ENCODE data around the gene RBMS3. TPM values are rescaled to one million over a fixed set of nuclear protein-coding genes. Genes with fewer than 3 reads are reported as not detected.

RBMS3 gene
- total and polyA plus RNA-seq, 2 of the 8 experiments (the other 6 are each of a cell fraction or from before 2014, with no cell fraction given): 3.7 to 6.9 TPM

DNA sequence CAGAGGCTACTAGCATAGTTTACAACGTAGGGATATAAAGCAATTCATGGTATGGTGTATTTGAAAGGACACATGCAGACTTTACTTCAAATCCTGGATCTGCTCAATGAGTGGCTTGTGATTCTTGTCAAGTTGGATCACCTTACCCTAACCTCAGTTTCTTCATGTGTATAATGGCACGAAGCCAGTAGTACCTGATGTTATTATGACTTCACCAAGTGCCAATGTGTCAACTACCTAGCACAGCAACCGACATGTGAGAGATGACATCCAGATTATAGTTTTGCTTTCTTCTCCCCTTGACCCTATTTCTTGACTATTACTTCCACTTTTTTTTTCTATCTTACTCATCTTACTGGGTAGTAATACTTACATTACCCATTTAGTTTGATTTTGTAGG is 304.5 kb downstream of the RBMS3 start:
- 88% methylated on average over 3 of the region's 3 CpGs; no CpG with 5 or more reads in 1 of the 2 experiments for WGBS, 2 experiments (ENCODE audit: extremely low coverage in 1 of 2, insufficient coverage in 1 of 2, insufficient read length in 1 of 2, insufficient replicate concordance in 2 of 2, low coverage in 1 of 2, low lambda C conversion rate in 2 of 2, missing lambda C conversion rate in 1 of 2)
- Histone ChIP-seq H3K9ac (replicated peaks in 1 of 4; ENCODE audit: extremely low read depth in 1 of 4, low read depth in 3 of 4, low read length in 3 of 4) (no peak overlapping the region), H4K5ac (ENCODE audit: insufficient read length, low read depth, low read length) (no peak overlapping the region), H3K18ac (ENCODE audit: extremely low read depth, low read length) (no peak overlapping the region), H2BK15ac (ENCODE audit: low read length) (no peak overlapping the region), H4K91ac (replicated peaks; ENCODE audit: insufficient read length, low read length) (no peak overlapping the region), H2AFZ (ENCODE audit: low read length) (no peak overlapping the region), H3K36me3 (ENCODE audit: control insufficient read depth in 2 of 4, insufficient read depth in 4 of 4, low read length in 3 of 4) (no peaks in the 10 kb centered on the region), H3K23me2 (ENCODE audit: low read depth, low read length) (no peaks in the 10 kb centered on the region), H2BK20ac (ENCODE audit: low read length) (no peak overlapping the region), H3K27ac (ENCODE audit: low read depth, low read length) (no peak overlapping the region), H2BK120ac (replicated peaks; ENCODE audit: low read depth, low read length) (no peak overlapping the region), H3K4me1 (replicated peaks in 1 of 4; ENCODE audit: control insufficient read depth in 3 of 4, insufficient read depth in 4 of 4, low read length in 3 of 4) (no peaks in the 10 kb centered on the region), H4K20me1 (replicated peaks in 1 of 2; ENCODE audit: control insufficient read depth in 1 of 2, insufficient read depth in 2 of 2, low read length in 2 of 2) (no peaks in the 10 kb centered on the region), H3K14ac (ENCODE audit: insufficient read length) (no peak overlapping the region), H3K4ac (replicated peaks; ENCODE audit: insufficient read length, low read depth, low read length) (no peak overlapping the region), H3K27me3 (replicated peaks in 1 of 4; ENCODE audit: control insufficient read depth in 3 of 4, extremely low read depth in 1 of 4, insufficient read depth in 3 of 4, low read length in 3 of 4) (no peaks in the 10 kb centered on the region), H2BK5ac (ENCODE audit: low read depth, low read length) (no peak overlapping the region), H2BK12ac (ENCODE audit: low read depth, low read length) (no peak overlapping the region), H3K56ac (replicated peaks; ENCODE audit: insufficient read length, low read depth, low read length) (no peak overlapping the region), H3K23ac (ENCODE audit: insufficient read length) (no peak overlapping the region), H3K9me3 (ENCODE audit: insufficient read depth in 2 of 2, low read depth in 1 of 2, low read length in 1 of 2) (no peaks in the 10 kb centered on the region), H2AK5ac (ENCODE audit: low read depth, low read length) (no peak overlapping the region), H3K4me2 (ENCODE audit: insufficient read depth in 1 of 2, low read depth in 2 of 2, low read length in 2 of 2) (no peak overlapping the region), H3K79me1 (ENCODE audit: low read depth, low read length) (no peaks in the 10 kb centered on the region), H3K4me3 (ENCODE audit: extremely low read depth in 1 of 4, insufficient read depth in 2 of 4, low read depth in 3 of 4, low read length in 4 of 4) (no peak overlapping the region), H4K8ac (ENCODE audit: extremely low read depth, insufficient read depth, low read length) (no peak overlapping the region), H3K79me2 (ENCODE audit: control insufficient read depth in 1 of 2, insufficient read depth in 2 of 2, low read length in 2 of 2) (no peaks in the 10 kb centered on the region)
- DNase-seq (ENCODE audit: low read depth in 1 of 2, low spot score in 2 of 2): no peak
- TF ChIP-seq SIRT6 (IDR thresholded peaks at IDR 0.05; ENCODE audit: low read length): no peak
- no peak for TF ChIP-seq GABPA (IDR thresholded peaks at IDR 0.05; ENCODE audit: borderline replicate concordance, insufficient read depth, low read length)
- no peak for TF ChIP-seq BACH1 (IDR thresholded peaks at IDR 0.05; ENCODE audit: low read length)
- TF ChIP-seq MAFK (IDR thresholded peaks at IDR 0.05; ENCODE audit: low read depth, low read length): no peak
- TF ChIP-seq HDAC6 (IDR thresholded peaks at IDR 0.05; ENCODE audit: low read depth, low read length): no peak
- no peak for TF ChIP-seq TCF12 (IDR thresholded peaks at IDR 0.05; ENCODE audit: low read depth, low read length)
- no peak for TF ChIP-seq BCL11A (IDR thresholded peaks at IDR 0.05; ENCODE audit: low read depth in 2 of 2, low read length in 2 of 2)
- TF ChIP-seq RXRA (IDR thresholded peaks at IDR 0.05; ENCODE audit: insufficient read depth, low read depth, low read length): no peak
- TF ChIP-seq TBP (IDR thresholded peaks at IDR 0.05; ENCODE audit: low read depth, low read length): no peak
- POLR2A ChIA-PET (ENCODE audit: partially characterized antibody): no interaction called here
- no peak for FAIRE-seq
- CTCF ChIA-PET (ENCODE audit: partially characterized antibody): no interaction called here
